Measurements from ENCODE around the gene GALNTL6.

The GALNTL6 gene

DNA sequence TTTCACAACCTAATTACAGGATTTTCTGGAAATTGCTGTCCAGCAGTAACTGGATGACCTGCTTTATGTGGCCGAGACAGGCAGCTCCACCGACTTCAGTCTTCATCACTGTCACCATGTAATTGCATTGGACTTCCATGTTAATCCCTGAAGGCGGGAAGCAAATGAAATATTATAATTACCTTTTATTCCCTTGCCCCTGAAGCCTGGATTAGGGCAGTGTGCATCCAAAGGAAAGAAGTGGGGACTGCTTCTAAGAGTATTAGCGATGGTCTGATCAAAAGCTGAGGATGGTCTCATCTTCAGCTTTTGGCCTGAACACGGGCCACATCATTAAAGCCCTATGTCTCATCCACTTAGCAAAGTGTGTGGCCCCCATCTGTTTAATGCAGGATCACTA lies 1043.8 kb downstream of the GALNTL6 start:
- POLR2A ChIA-PET, result no interaction called here
- CTCF ChIA-PET, result no interaction called here
- TF ChIP-seq FOXM1 (IDR thresholded peaks at IDR 0.05; ENCODE audit: borderline replicate concordance) (no peak), BHLHE40 (IDR thresholded peaks at IDR 0.05; ENCODE audit: borderline replicate concordance) (no peak), NFRKB (IDR thresholded peaks at IDR 0.05) (no peak), SP1 (IDR thresholded peaks at IDR 0.05) (no peak), CTBP1 (IDR thresholded peaks at IDR 0.05; ENCODE audit: borderline replicate concordance) (no peak)
- DNase-seq (ENCODE audit: extremely low spot score), result no peak

DNA sequence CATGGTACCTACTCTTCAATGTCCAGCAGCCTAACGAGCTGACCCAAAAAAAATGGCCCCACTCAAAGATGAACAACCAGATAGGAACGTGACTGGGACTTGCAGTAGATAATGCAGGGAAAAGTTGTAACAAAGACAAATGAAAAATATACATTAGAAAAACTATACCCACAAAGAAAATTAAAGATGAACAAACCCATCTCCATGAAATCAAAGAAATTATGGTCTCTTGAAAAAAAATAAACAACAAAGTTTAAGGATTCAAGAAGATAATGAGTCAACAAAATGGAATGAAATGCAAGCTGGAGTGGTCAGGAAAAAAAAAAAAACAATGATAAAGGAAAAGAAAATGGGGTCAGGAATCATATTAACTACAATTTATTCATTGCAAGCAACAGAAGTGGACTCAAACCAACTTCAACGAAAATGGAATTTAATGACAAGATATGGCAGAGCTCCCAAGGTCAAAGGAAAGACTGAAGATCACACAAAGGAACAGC lies 1045.6 kb downstream of the GALNTL6 start:
- DNase-seq (ENCODE audit: extremely low spot score), result no peak
- ChIA-PET POLR2A (no interaction called here), CTCF (no interaction called here)
- no peak for TF ChIP-seq FOXA1 (IDR thresholded peaks at IDR 0.05)
- TF ChIP-seq ARNT (IDR thresholded peaks at IDR 0.05), result no peak

DNA sequence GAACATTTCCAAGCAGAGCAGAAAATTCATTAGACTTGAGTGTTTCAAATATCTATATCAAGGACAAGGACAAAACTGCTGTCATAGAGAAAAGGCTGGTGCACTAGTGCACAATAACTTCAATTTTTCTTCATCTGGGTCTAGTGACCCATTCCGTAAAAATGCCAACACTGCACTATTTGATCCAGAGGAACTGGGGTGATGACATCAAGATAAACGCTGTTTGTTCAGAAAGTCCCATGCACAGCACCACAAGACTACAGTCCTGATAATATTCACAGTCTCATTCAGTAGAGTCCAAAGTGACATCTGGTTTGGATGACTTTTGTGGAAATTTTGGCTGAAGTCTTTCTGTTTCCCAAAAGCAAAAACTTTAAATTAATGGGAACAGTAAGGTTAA lies 1051.9 kb downstream of the GALNTL6 start:
- no peak for DNase-seq (ENCODE audit: extremely low spot score)
- CTCF ChIA-PET, result no interaction called here
- POLR2A ChIA-PET, result no interaction called here
- no peak for TF ChIP-seq ARNT (IDR thresholded peaks at IDR 0.05)
- no peak for TF ChIP-seq FOXK2 (IDR thresholded peaks at IDR 0.05)
- no peak for TF ChIP-seq CTBP1 (IDR thresholded peaks at IDR 0.05; ENCODE audit: borderline replicate concordance)
- TF ChIP-seq BHLHE40 (IDR thresholded peaks at IDR 0.05; ENCODE audit: borderline replicate concordance), result no peak
- TF ChIP-seq SUZ12 (IDR thresholded peaks at IDR 0.05), result no peak
- TF ChIP-seq TARDBP (IDR thresholded peaks at IDR 0.05), result no peak
- no peak for TF ChIP-seq ZNF384 (IDR thresholded peaks at IDR 0.05)
- TF ChIP-seq FOXM1 (IDR thresholded peaks at IDR 0.05; ENCODE audit: borderline replicate concordance), result no peak
- TF ChIP-seq FOXA1 (IDR thresholded peaks at IDR 0.05), result no peak

DNA sequence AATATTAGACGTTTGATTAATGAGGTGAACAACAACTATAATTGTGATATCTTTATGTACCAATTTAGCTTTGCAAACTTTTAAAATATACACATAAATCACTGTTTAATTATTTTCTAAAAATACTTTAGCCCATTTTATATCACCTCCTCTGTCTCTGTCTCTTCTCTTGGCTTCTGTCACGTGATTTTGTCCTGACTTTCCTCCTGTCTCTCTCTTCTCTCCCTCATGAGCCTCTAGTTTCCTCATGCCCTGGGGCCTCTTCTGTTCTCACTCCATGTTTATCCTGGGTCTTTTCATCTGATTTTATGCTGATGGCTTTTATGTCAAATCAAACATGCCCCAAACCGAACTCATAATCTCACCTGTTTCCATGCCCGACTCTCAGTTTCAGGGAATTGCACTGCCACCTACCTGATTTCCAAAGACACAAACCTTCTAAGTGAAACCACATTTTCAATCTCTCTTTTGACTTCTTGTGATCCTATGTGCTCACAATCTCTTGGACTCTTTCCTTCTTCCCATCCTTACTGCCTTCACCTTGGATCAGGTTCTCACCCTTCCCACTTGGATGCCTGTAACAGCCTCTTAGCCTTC lies 1052.4 kb downstream of the GALNTL6 start:
- ChIA-PET POLR2A (no interaction called here), CTCF (no interaction called here)
- DNase-seq (ENCODE audit: extremely low spot score), result no peak
- TF ChIP-seq FOXM1 (IDR thresholded peaks at IDR 0.05; ENCODE audit: borderline replicate concordance) (no peak), SP1 (IDR thresholded peaks at IDR 0.05) (no peak), HDGF (IDR thresholded peaks at IDR 0.05; ENCODE audit: borderline replicate concordance) (no peak), SUZ12 (IDR thresholded peaks at IDR 0.05) (no peak), NFRKB (IDR thresholded peaks at IDR 0.05) (no peak), L3MBTL2 (conservative IDR thresholded peaks at IDR 0.05) (no peak), LEF1 (IDR thresholded peaks at IDR 0.05; ENCODE audit: borderline replicate concordance) (no peak), ELF4 (IDR thresholded peaks at IDR 0.05) (no peak), TARDBP (IDR thresholded peaks at IDR 0.05) (no peak)

DNA sequence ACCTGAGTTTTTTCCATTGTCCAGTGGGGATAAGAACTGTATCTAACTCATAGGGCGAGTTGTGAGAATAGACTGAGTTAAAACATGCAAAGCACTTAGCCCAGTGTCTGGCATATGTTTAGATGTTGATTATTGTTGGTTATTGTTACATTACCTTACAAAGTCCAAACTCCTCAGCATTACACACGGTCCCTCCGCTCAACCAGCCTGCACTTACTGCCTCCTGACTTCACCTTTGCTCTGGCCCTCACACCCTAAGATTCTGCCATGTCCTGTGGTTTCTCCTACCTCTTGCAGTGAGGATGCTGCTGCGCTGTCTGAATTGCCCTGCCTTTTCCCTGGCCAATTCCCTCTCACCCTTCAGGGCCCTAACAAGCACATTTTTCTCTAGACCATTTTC lies 1053.2 kb downstream of the GALNTL6 start:
- ChIA-PET POLR2A (no interaction called here), CTCF (no interaction called here)
- TF ChIP-seq ZNF384 (IDR thresholded peaks at IDR 0.05), result no peak
- TF ChIP-seq FOXM1 (IDR thresholded peaks at IDR 0.05; ENCODE audit: borderline replicate concordance), result no peak
- no peak for TF ChIP-seq ARNT (IDR thresholded peaks at IDR 0.05)
- TF ChIP-seq L3MBTL2 (conservative IDR thresholded peaks at IDR 0.05), result no peak
- TF ChIP-seq, protein P1, sequence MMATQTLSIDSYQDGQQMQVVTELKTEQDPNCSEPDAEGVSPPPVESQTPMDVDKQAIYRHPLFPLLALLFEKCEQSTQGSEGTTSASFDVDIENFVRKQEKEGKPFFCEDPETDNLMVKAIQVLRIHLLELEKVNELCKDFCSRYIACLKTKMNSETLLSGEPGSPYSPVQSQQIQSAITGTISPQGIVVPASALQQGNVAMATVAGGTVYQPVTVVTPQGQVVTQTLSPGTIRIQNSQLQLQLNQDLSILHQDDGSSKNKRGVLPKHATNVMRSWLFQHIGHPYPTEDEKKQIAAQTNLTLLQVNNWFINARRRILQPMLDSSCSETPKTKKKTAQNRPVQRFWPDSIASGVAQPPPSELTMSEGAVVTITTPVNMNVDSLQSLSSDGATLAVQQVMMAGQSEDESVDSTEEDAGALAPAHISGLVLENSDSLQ (IDR thresholded peaks at IDR 0.05), result no peak
- no peak for TF ChIP-seq SP1 (IDR thresholded peaks at IDR 0.05)
- TF ChIP-seq BHLHE40 (IDR thresholded peaks at IDR 0.05; ENCODE audit: borderline replicate concordance), result no peak
- no peak for TF ChIP-seq NFRKB (IDR thresholded peaks at IDR 0.05)
- TF ChIP-seq ELF4 (IDR thresholded peaks at IDR 0.05), result no peak
- TF ChIP-seq FOXA1 (IDR thresholded peaks at IDR 0.05), result no peak
- no peak for TF ChIP-seq TARDBP (IDR thresholded peaks at IDR 0.05)
- TF ChIP-seq SUZ12 (IDR thresholded peaks at IDR 0.05), result no peak
- TF ChIP-seq LEF1 (IDR thresholded peaks at IDR 0.05; ENCODE audit: borderline replicate concordance), result no peak
- no peak for TF ChIP-seq CTBP1 (IDR thresholded peaks at IDR 0.05; ENCODE audit: borderline replicate concordance)
- TF ChIP-seq FOXK2 (IDR thresholded peaks at IDR 0.05), result no peak
- TF ChIP-seq HDGF (IDR thresholded peaks at IDR 0.05; ENCODE audit: borderline replicate concordance), result no peak

DNA sequence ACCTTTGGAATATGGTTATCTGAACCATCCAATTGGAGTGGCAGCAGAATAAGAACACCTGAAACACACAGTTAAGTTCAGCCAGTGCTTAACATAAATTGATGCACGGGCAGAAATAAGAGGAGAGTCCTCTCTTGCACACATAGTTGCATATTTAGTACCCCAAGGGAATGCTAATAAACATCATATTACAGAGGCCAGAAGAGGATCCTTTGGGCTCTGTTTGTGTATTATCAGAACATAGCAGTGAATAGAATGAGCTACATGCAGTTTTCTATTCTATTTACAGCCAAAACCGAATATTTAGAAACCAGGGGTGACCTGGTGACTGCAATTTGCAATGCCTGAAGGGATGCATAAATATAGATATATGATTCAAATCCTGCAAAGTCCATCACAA lies 1054.6 kb downstream of the GALNTL6 start:
- CTCF ChIA-PET, result no interaction called here
- no peak for TF ChIP-seq BHLHE40 (IDR thresholded peaks at IDR 0.05; ENCODE audit: borderline replicate concordance)
- TF ChIP-seq ZNF384 (IDR thresholded peaks at IDR 0.05), result no peak
- no peak for TF ChIP-seq FOXK2 (IDR thresholded peaks at IDR 0.05)
- TF ChIP-seq SUZ12 (IDR thresholded peaks at IDR 0.05), result no peak
- no peak for TF ChIP-seq ARNT (IDR thresholded peaks at IDR 0.05)
- TF ChIP-seq FOXA1 (IDR thresholded peaks at IDR 0.05), result no peak
- TF ChIP-seq CTBP1 (IDR thresholded peaks at IDR 0.05; ENCODE audit: borderline replicate concordance), result no peak
- no peak for TF ChIP-seq ELF4 (IDR thresholded peaks at IDR 0.05)
- TF ChIP-seq TARDBP (IDR thresholded peaks at IDR 0.05), result no peak
- no peak for TF ChIP-seq SP1 (IDR thresholded peaks at IDR 0.05)
- TF ChIP-seq, protein P1 (IDR thresholded peaks at IDR 0.05), result no peak
- no peak for DNase-seq (ENCODE audit: extremely low spot score)

More for the DNA sequence above, 1053.2 kb downstream of the GALNTL6 start:
- DNase-seq (ENCODE audit: extremely low spot score), result no peak

DNA sequence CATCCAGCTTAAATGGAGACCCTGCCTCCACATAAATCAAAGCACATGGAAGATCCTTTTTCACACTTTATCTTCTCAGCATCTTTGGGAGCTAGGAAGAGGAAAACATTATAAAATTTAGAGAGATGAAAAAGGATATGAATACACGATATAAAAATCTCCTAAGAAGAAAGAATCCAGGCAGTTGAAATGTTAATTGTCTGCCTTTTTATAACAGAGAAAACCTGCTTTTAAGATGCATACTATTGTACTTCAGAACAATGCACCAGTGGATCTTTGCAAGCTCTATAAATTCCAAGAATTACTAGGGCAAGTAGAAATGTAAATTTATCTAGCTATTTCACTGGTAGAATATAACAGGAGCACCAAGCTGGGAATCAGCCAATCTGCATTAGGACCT lies 1055.1 kb downstream of the GALNTL6 start:
- TF ChIP-seq NFRKB (IDR thresholded peaks at IDR 0.05) (no peak), FOXM1 (IDR thresholded peaks at IDR 0.05; ENCODE audit: borderline replicate concordance) (no peak), FOXA1 (IDR thresholded peaks at IDR 0.05) (no peak), SP1 (IDR thresholded peaks at IDR 0.05) (no peak), ZNF384 (IDR thresholded peaks at IDR 0.05) (no peak), FOXK2 (IDR thresholded peaks at IDR 0.05) (no peak), SUZ12 (IDR thresholded peaks at IDR 0.05) (no peak), HDGF (IDR thresholded peaks at IDR 0.05; ENCODE audit: borderline replicate concordance) (no peak), LEF1 (IDR thresholded peaks at IDR 0.05; ENCODE audit: borderline replicate concordance) (no peak), ELF4 (IDR thresholded peaks at IDR 0.05) (no peak), CTBP1 (IDR thresholded peaks at IDR 0.05; ENCODE audit: borderline replicate concordance) (no peak), ARNT (IDR thresholded peaks at IDR 0.05) (no peak), L3MBTL2 (conservative IDR thresholded peaks at IDR 0.05) (no peak), BHLHE40 (IDR thresholded peaks at IDR 0.05; ENCODE audit: borderline replicate concordance) (no peak)
- TF ChIP-seq, protein P1 (IDR thresholded peaks at IDR 0.05), result no peak
- ChIA-PET POLR2A (interaction anchor here (0.7 kb wide), 1 partner anchor 130 kb away, joined by 3 read pairs; no protein-coding TSS in a partner anchor), CTCF (no interaction called here)
- no peak for DNase-seq (ENCODE audit: extremely low spot score)

More for the DNA sequence above, 1054.6 kb downstream of the GALNTL6 start:
- POLR2A ChIA-PET, result interaction anchor here (0.7 kb wide), 1 partner anchor 131 kb away, joined by 3 read pairs; no protein-coding TSS in a partner anchor
